Measurements from ENCODE around the gene ANKRD63. TPM values are rescaled to one million over a fixed set of nuclear protein-coding genes. Genes with fewer than 3 reads are reported as not detected.

The ANKRD63 gene
- polyA plus RNA-seq, 1 of the 3 experiments (the other 2 are of a cell fraction) = not detected

DNA sequence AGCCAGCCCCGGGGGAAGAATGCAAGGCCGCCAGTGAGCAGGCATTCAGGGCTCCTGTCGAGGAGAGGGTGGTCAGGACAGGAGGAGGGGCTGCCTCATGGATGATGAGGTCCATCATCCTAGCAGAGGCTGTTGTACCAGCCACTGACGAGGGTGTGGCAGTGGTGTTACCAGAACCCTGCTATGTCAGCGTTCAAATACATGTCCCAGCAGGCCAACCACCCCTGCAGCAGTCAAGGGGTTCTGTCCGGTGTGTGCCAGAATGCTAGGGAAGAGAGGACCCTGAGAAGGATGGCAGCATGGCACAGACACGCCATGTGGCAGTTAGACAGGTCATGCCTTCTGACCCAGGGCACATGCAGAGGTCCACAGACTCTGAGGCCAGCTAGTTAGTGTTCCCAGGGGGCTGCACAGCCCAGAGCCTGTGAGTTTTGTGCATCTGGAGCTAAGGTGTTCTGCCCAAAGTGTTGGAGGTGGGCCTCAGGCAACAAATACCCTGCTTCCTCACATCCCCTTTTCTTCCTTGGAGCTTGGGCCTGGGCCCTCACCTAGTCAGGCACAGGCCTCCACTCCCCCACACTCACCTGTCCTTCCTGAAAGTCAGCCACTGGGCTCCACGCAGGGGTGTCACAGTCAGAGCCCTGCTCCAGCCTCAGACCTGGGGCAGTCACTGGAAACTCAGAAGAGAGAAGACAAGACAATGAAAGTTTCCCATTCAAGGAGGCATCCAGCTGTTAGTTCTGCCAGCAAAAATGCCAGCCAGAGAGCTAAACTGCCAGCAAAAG, 36.2 kb downstream of the ANKRD63 start (continued):
- TF ChIP-seq, protein P1, sequence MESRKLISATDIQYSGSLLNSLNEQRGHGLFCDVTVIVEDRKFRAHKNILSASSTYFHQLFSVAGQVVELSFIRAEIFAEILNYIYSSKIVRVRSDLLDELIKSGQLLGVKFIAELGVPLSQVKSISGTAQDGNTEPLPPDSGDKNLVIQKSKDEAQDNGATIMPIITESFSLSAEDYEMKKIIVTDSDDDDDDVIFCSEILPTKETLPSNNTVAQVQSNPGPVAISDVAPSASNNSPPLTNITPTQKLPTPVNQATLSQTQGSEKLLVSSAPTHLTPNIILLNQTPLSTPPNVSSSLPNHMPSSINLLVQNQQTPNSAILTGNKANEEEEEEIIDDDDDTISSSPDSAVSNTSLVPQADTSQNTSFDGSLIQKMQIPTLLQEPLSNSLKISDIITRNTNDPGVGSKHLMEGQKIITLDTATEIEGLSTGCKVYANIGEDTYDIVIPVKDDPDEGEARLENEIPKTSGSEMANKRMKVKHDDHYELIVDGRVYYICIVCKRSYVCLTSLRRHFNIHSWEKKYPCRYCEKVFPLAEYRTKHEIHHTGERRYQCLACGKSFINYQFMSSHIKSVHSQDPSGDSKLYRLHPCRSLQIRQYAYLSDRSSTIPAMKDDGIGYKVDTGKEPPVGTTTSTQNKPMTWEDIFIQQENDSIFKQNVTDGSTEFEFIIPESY (IDR thresholded peaks at IDR 0.05; ENCODE audit: borderline replicate concordance, low read depth) = no peak
- TF ChIP-seq EP300 (IDR thresholded peaks at IDR 0.05; ENCODE audit: borderline replicate concordance in 1 of 2, low read depth in 1 of 2, low read length in 1 of 2) = no peak
- TF ChIP-seq GATA2 (CRISPR knock-in tag; IDR thresholded peaks at IDR 0.05) = no peak
- TF ChIP-seq, protein P2, sequence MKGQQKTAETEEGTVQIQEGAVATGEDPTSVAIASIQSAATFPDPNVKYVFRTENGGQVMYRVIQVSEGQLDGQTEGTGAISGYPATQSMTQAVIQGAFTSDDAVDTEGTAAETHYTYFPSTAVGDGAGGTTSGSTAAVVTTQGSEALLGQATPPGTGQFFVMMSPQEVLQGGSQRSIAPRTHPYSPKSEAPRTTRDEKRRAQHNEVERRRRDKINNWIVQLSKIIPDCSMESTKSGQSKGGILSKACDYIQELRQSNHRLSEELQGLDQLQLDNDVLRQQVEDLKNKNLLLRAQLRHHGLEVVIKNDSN (IDR thresholded peaks at IDR 0.05; ENCODE audit: borderline replicate concordance, low read depth) = no peak
- TF ChIP-seq NRF1 (IDR thresholded peaks at IDR 0.05; ENCODE audit: low read depth, low read length) = no peak
- TF ChIP-seq CHD2 (IDR thresholded peaks at IDR 0.05; ENCODE audit: low read length, partially characterized antibody) = no peak
- TF ChIP-seq YY1 (IDR thresholded peaks at IDR 0.05; ENCODE audit: low read depth) = no peak

DNA sequence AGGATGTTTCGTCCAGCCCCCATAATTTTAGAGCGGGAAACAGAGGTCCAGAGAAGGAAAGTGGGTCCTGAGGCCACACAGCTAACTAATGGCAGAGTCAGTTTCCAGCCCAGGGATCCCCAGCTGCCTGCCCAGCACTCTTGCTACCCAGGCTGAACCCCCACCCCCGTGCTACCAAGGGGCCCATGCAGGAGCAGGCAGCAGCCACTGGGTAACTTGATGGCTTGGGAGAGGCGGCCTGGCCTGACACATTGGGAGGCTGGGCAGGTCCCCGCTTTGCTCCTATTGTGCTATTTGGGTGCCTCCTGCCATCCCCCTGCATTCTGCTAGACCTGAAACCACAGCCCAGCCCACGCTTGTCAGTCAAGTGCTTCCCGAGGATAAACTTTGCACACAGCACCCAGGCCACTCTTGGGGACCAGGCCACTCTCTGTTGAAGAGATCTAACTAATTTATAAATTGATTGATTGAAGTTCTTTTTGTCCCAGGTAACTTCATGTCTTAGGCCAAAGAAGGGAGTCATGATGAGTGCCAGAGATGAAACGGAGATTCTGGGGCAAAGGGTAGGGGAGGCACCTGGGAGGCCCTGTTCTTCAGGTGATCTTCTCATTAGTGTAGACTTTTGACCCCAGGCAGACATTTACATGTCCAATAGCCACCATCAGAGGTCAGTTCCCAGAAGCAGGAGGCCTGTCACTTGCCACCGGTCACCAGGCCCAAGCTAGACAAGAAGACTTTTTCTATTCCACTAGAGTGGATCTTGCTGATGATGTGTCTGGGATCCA, 37.0 kb downstream of the ANKRD63 start:
- CTCF ChIA-PET = interaction anchor here (1.4 to 34.5 kb wide), 4 partner anchors 9 to 28 kb away, joined by 3 to 720 read pairs (median 20); no protein-coding TSS in a partner anchor
- Histone ChIP-seq H3K36me3 (replicated peaks in 1 of 2; ENCODE audit: control insufficient read depth in 1 of 2, insufficient read depth in 2 of 2, low read length in 1 of 2) (no peaks in the 10 kb centered on the region), H3K27me3 (ENCODE audit: insufficient read depth) (peaks cover 15% of the 10 kb centered on the region), H3K9ac (no peak overlapping the region), H3K27ac (ENCODE audit: low read depth in 2 of 2, low read length in 1 of 2) (no peak overlapping the region), H3K9me2 (no peaks in the 10 kb centered on the region), H3K4me2 (no peak overlapping the region), H3K79me2 (ENCODE audit: insufficient read depth) (no peaks in the 10 kb centered on the region), H3K4me1 (ENCODE audit: control insufficient read depth in 1 of 2, insufficient read depth in 2 of 2, low read depth in 1 of 2, low read length in 1 of 2) (peaks cover 13 to 29% of the 10 kb centered on the region in 2 experiments), H3F3A (replicated peaks; ENCODE audit: insufficient read depth) (peaks cover 22% of the 10 kb centered on the region), H4K20me1 (ENCODE audit: insufficient read depth) (peaks cover 13% of the 10 kb centered on the region), H3K9me3 (no peaks in the 10 kb centered on the region), H3K4me3 (ENCODE audit: low read depth in 2 of 2, low read length in 1 of 2) (no peak overlapping the region), H2AFZ (ENCODE audit: low read depth) (no peak overlapping the region)
- 78% methylated on average over 8 of the region's 9 CpGs for WGBS (ENCODE audit: low lambda C conversion rate)
- DNase-seq = no peak
- no peak for TF ChIP-seq FOSL2 (IDR thresholded peaks at IDR 0.05; ENCODE audit: borderline replicate concordance, low read depth)
- TF ChIP-seq NRF1 (IDR thresholded peaks at IDR 0.05; ENCODE audit: low read depth, low read length) = no peak
- no peak for TF ChIP-seq RAD21 (IDR thresholded peaks at IDR 0.05; ENCODE audit: low read length)
- TF ChIP-seq, protein P1 (IDR thresholded peaks at IDR 0.05; ENCODE audit: borderline replicate concordance, low read depth) = no peak
- TF ChIP-seq FOXJ3 (CRISPR knock-in tag; IDR thresholded peaks at IDR 0.05) = no peak
- no peak for TF ChIP-seq JUND (IDR thresholded peaks at IDR 0.05)
- TF ChIP-seq, protein P3, sequence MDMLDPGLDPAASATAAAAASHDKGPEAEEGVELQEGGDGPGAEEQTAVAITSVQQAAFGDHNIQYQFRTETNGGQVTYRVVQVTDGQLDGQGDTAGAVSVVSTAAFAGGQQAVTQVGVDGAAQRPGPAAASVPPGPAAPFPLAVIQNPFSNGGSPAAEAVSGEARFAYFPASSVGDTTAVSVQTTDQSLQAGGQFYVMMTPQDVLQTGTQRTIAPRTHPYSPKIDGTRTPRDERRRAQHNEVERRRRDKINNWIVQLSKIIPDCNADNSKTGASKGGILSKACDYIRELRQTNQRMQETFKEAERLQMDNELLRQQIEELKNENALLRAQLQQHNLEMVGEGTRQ (IDR thresholded peaks at IDR 0.05; ENCODE audit: borderline replicate concordance, low read depth, low read length) = no peak
- no peak for TF ChIP-seq MEF2A (IDR thresholded peaks at IDR 0.05; ENCODE audit: borderline replicate concordance, low read depth)
- TF ChIP-seq, protein P4, sequence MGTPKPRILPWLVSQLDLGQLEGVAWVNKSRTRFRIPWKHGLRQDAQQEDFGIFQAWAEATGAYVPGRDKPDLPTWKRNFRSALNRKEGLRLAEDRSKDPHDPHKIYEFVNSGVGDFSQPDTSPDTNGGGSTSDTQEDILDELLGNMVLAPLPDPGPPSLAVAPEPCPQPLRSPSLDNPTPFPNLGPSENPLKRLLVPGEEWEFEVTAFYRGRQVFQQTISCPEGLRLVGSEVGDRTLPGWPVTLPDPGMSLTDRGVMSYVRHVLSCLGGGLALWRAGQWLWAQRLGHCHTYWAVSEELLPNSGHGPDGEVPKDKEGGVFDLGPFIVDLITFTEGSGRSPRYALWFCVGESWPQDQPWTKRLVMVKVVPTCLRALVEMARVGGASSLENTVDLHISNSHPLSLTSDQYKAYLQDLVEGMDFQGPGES (IDR thresholded peaks at IDR 0.05; ENCODE audit: low read depth, low read length) = no peak
- TF ChIP-seq NFIC (IDR thresholded peaks at IDR 0.05; ENCODE audit: borderline replicate concordance) = no peak
- no peak for TF ChIP-seq RCOR1 (IDR thresholded peaks at IDR 0.05; ENCODE audit: low read length)
- POLR2A ChIA-PET = no interaction called here

Data from SK-N-SH (cell line).